GM21528 (cell line): ENCODE measurements around the gene SFTPB.
"Not testable (repeated sequence)": the region's sequence is repeated elsewhere in the genome, so short reads cannot be mapped to it uniquely, and the experiment has no call there.

Experiments used
- ATAC-seq: cut with Tn5 transposase; IDR thresholded peaks from one replicate; pipeline ENCODE4 v1.9.1; 2021; ENCODE audit warnings: mild to moderate bottlenecking, moderate library complexity; ENCODE audit not compliant: unreplicated experiment, low FRiP score

The SFTPB gene

GRCh38 chr2:85619617-85620016, 48.4 kb downstream of the SFTPB start:
- no peak for ATAC-seq

- ATAC-seq, result not testable (repeated sequence)
Measured at GRCh38 chr2:85617723-85618122, 50.3 kb downstream of the SFTPB start.

- ATAC-seq, result no peak
Measured at GRCh38 chr2:85615413-85615728, 52.6 kb downstream of the SFTPB start.

GRCh38 chr2:85614757-85615156, 53.2 kb downstream of the SFTPB start:
- ATAC-seq, result not testable (repeated sequence)

GRCh38 chr2:85613717-85614515, 54.1 kb downstream of the SFTPB start:
- ATAC-seq, result no peak

- peak; percentile 67 for ATAC-seq
Measured at GRCh38 chr2:85611705-85612587, 56.1 kb downstream of the SFTPB start, which contains the start of gene C2orf68. Gene C2orf68 (minus strand): TSS chr2:85612066. CDS start chr2:85611984, 82 bp downstream.

GRCh38 chr2:85611217-85611704, 56.7 kb downstream of the SFTPB start:
- ATAC-seq, result no peak
